ENCODE results near the gene SCRG1.

Gene SCRG1

DNA sequence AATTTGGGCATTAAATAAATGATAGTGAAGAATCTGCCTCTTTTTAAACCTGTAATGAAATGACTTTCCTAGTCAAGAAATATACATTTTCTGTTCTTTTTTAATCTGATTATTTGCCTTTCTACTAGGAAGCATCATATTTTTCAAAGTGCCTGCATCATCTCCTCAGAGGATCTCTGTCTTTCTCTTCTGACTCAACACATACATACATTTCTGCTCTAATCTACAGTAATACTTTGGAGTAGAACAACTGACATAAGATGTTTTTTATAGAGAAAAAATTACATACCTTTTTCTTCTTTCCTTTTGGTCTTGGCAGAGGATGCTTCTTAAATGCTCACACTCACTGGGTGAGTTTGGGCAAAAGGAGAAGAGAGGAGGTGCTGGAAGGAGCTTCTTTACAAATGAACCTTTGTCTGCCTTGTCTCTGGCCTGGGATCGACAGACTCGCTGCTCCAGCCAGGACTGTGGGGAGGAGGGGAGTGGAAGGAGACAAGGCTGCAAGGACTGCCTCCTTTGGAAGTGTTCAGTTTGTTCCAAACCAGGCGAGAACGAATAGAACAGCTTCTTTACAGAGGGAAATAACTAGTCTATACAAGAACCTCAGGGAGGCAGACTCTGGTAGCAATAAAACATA, at the start of gene SCRG1:
Gene SCRG1, minus strand, starts transcription at position 338 of the 637 bp plus-strand sequence. CDS start 7,702 bp downstream, outside the sequence.
- Mint-ChIP-seq H3K4me3 (no peak within 1 kb of the TSS), H3K4me1 (no peaks in the 10 kb centered on the region), H3K36me3 (peaks cover 8% of the 10 kb centered on the region), H3K27me3 (peaks cover 17% of the 10 kb centered on the region), H3K9me3 (peaks cover 3% of the 10 kb centered on the region), H3K27ac (no peak within 1 kb of the TSS)
- no peak for ATAC-seq

GRCh38 chr4:173448103-173448502, 49.2 kb upstream of the SCRG1 start:
- Mint-ChIP-seq H3K4me1 (no peaks in the 10 kb centered on the region), H3K36me3 (no peaks in the 10 kb centered on the region), H3K27ac (no peak overlapping the region), H3K27me3 (no peaks in the 10 kb centered on the region), H3K9me3 (no peaks in the 10 kb centered on the region), H3K4me3 (no peak overlapping the region)
- ATAC-seq = no peak

GRCh38 chr4:173446416-173446815, 47.5 kb upstream of the SCRG1 start:
- no peak for ATAC-seq
- no peaks in the 10 kb centered on the region for H3K27me3 Mint-ChIP-seq
- H3K4me1 Mint-ChIP-seq = no peaks in the 10 kb centered on the region
- no peaks in the 10 kb centered on the region for H3K36me3 Mint-ChIP-seq
- no peaks in the 10 kb centered on the region for H3K9me3 Mint-ChIP-seq
- H3K27ac Mint-ChIP-seq = no peak overlapping the region
- H3K4me3 Mint-ChIP-seq = no peak overlapping the region

DNA sequence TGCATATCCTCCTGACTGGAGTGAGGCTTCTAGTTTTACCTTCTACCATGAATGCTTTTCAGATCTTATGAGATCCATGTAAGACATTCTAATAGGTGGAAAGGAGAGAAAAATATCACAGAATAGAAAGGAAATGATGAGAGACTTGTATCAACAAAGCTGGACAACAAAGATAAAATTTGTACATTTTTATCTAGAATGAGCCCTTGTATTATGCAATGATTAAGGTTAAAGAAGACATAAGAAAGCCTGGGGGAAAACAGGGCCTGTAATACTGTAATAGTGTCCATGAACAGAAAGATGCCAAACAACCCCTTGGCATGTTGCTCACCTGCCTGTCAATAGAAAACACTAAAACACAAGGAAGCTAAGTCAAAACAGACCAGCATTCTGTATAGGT, 44.2 kb upstream of the SCRG1 start:
- no peak overlapping the region for H3K27ac Mint-ChIP-seq
- H3K36me3 Mint-ChIP-seq = no peaks in the 10 kb centered on the region
- H3K27me3 Mint-ChIP-seq = no peaks in the 10 kb centered on the region
- H3K9me3 Mint-ChIP-seq = no peaks in the 10 kb centered on the region
- no peak overlapping the region for H3K4me3 Mint-ChIP-seq
- no peak for ATAC-seq
- H3K4me1 Mint-ChIP-seq = no peaks in the 10 kb centered on the region

GRCh38 chr4:173442223-173442932, 43.5 kb upstream of the SCRG1 start:
- Mint-ChIP-seq H3K9me3 (no peaks in the 10 kb centered on the region), H3K27me3 (no peaks in the 10 kb centered on the region), H3K27ac (no peak overlapping the region), H3K36me3 (no peaks in the 10 kb centered on the region), H3K4me1 (no peaks in the 10 kb centered on the region), H3K4me3 (no peak overlapping the region)
- ATAC-seq = no peak

DNA sequence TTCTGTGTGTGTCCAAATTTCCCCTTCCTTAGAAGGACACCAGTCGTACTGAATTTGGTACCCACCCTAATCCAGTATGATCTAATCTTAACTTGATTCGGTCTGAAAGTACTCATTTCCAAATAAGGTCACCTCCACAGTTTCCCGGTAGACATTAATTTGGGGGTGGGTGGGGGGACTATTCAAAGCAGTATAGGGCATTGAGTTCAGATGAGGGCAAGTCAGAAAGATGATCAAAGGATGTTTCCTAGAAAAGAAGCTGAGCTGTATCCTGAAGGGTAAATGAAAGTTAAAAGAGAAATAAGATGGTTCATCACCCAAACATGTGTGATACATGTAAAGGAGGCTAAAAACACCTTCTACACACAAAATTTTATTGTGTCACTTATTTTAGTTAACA, 42.0 kb upstream of the SCRG1 start:
- no peaks in the 10 kb centered on the region for H3K9me3 Mint-ChIP-seq
- no peak for ATAC-seq
- H3K4me1 Mint-ChIP-seq = no peaks in the 10 kb centered on the region
- no peaks in the 10 kb centered on the region for H3K36me3 Mint-ChIP-seq
- H3K27me3 Mint-ChIP-seq = no peaks in the 10 kb centered on the region
- no peak overlapping the region for H3K4me3 Mint-ChIP-seq
- H3K27ac Mint-ChIP-seq = no peak overlapping the region

DNA sequence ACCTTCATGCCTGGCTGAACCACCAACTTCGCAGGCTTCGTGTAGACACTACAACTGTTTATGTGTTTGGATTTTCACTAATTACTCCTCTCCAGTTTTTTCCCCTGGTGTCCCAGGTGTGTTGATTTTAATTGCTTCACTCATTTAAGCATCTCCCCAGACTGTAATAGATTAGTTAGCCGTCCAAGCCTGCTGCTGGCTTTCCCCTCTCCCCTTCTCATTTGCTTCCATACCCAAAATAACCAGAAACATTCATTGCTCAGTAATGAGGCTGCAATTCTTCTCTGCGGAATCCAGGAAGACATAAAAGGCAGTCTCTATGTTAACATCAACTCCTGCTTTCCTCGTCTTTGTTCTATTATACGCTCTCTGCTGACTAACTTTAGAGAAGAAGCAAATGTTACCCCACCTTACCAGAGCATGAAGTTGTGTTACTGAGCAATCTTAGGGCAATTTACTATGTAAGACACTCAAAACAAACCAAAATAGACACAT, 37.9 kb upstream of the SCRG1 start:
- H3K27ac Mint-ChIP-seq = no peak overlapping the region
- H3K4me1 Mint-ChIP-seq = peaks cover 6% of the 10 kb centered on the region
- peaks cover 4% of the 10 kb centered on the region for H3K9me3 Mint-ChIP-seq
- no peak for ATAC-seq
- H3K27me3 Mint-ChIP-seq = no peaks in the 10 kb centered on the region
- no peaks in the 10 kb centered on the region for H3K36me3 Mint-ChIP-seq
- no peak overlapping the region for H3K4me3 Mint-ChIP-seq

- Mint-ChIP-seq H3K9me3 (peaks cover 4% of the 10 kb centered on the region), H3K36me3 (no peaks in the 10 kb centered on the region), H3K27me3 (no peaks in the 10 kb centered on the region), H3K27ac (no peak overlapping the region), H3K4me1 (peaks cover 6% of the 10 kb centered on the region), H3K4me3 (no peak overlapping the region)
- no peak for ATAC-seq
Measured at GRCh38 chr4:173436149-173436579, 37.2 kb upstream of the SCRG1 start.

DNA sequence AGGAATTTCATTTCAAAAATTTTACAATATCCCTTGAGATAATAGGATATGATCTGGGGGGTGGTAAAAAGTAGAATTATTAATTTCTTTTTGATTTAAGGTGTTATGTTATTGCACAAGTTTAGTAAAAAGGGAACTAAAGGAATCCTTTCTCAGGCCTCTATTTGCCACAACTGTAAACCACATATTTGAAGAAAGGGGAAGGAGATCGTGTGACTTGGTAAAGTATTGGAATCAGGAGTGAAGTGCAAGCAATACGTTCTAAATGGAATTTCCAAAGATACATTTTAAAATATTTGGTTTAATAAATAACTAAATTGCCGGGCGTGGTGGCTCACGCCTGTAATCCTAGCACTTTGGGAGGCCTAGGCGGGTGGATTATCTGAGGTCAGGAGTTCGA, 35.3 kb upstream of the SCRG1 start:
- Mint-ChIP-seq H3K36me3 (no peaks in the 10 kb centered on the region), H3K4me1 (peaks cover 6% of the 10 kb centered on the region), H3K27ac (no peak overlapping the region), H3K4me3 (no peak overlapping the region), H3K9me3 (peaks cover 4% of the 10 kb centered on the region), H3K27me3 (no peaks in the 10 kb centered on the region)
- no peak for ATAC-seq

DNA sequence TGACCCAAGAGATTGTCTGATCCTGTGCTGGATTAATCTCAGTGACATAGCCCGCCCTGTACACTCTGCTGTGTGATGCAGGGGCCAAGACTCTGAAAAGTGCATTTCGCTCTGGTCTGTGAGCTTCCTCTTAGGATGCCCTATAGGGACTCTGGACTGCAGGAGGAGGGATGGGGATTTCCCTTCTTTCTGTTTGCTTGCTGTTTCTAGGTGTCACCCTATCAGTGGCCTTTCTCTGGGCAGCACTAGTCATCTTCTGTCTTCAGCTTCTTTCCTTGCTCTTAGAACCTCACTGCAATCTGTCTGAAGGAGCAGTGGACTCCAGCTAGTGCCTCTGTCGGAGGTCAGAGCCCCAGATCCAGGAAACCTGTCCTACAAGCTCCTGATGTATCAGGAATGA, 34.5 kb upstream of the SCRG1 start:
- ATAC-seq = peak; percentile 27
- Mint-ChIP-seq H3K9me3 (peaks cover 4% of the 10 kb centered on the region), H3K27me3 (no peaks in the 10 kb centered on the region), H3K4me1 (peaks cover 6% of the 10 kb centered on the region), H3K36me3 (no peaks in the 10 kb centered on the region), H3K4me3 (no peak overlapping the region), H3K27ac (no peak overlapping the region)

DNA sequence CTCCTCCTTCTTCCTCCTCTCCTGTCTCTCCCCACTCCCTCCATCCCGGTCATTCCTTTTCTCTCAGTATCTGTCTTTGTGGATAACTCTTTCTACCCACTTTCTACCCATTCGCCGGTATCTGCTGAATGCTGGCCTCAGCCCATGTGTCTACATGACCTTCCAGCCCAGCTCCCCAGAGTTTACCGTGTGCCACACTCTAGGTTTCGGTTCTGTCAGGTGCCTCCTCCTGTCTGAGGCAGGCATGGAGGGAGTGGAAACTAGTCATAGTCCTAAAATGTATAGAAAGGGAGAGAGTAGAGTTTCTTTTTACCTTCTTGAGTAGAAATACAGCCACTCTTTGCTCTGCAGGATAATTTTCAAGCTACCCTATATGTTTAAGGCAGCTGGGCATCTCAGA, 33.5 kb upstream of the SCRG1 start:
- peaks cover 4% of the 10 kb centered on the region for H3K9me3 Mint-ChIP-seq
- H3K27ac Mint-ChIP-seq = no peak overlapping the region
- no peak overlapping the region for H3K4me3 Mint-ChIP-seq
- peaks cover 6% of the 10 kb centered on the region for H3K4me1 Mint-ChIP-seq
- no peaks in the 10 kb centered on the region for H3K36me3 Mint-ChIP-seq
- H3K27me3 Mint-ChIP-seq = no peaks in the 10 kb centered on the region
- ATAC-seq = peak; percentile 58

DNA sequence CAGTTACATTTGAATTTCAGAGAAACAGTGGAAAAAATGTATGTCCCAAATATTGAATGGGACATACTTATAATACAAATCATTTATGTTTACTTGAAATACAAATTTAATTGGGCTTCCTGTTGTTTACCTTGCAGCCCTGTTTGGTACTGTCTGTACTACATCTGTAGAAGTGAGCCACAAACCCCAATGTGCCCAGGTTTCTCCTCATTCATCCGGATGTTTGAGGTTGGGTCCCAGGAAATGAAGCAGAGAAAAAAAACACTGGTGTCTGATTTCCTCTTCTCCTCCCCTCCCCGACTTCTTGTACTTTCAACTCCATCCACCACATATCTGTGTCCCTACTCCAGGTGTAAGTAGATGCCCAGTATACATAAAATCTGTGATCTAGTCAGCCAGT, 27.1 kb upstream of the SCRG1 start:
- ATAC-seq = no peak
- Mint-ChIP-seq H3K4me3 (no peak overlapping the region), H3K36me3 (no peaks in the 10 kb centered on the region), H3K9me3 (no peaks in the 10 kb centered on the region), H3K27ac (no peak overlapping the region), H3K27me3 (no peaks in the 10 kb centered on the region), H3K4me1 (no peaks in the 10 kb centered on the region)

DNA sequence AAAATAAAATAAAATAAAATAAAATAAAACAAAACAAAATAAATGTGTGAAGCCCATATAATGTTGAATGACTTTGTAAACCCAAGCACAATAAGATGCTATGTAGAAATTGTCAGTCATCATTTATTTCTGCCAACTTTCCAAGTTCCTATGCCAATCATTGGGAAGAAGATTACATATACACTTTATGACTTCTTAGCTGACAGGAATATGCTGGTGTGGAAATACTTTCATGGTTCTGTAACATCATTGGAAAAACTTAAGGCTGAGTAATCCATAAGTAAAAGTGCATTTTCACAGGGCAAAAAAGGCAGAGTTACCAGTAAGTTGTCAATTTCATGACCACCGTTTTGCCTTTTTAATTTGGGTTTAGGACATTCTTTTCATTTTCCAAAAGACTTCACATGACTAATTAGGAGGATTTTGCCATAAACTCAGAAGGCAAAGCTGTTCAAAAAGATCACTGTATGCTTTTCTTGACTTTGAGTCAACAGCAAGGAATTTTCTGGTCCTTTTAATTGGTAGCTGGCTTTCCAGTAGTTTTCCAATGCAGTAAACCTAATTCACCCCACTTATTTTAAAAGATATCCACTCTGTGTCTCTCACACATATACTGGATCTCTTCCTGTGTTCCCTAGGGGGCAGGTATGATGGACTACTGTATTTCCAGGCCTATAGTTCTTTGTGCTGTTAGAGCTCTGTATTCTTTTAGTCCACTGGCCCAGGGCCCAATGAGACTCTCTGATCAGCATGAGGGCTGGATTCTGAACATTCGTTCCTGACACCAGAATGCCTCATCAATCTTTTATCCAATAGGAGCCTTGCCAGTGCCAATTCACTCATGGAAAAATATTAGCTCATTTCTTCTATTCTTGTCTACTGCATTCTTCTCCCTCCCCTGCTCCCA, 26.2 kb upstream of the SCRG1 start:
- no peak overlapping the region for H3K27ac Mint-ChIP-seq
- H3K4me3 Mint-ChIP-seq = no peak overlapping the region
- no peaks in the 10 kb centered on the region for H3K36me3 Mint-ChIP-seq
- H3K4me1 Mint-ChIP-seq = no peaks in the 10 kb centered on the region
- H3K27me3 Mint-ChIP-seq = no peaks in the 10 kb centered on the region
- no peak for ATAC-seq
- no peaks in the 10 kb centered on the region for H3K9me3 Mint-ChIP-seq

DNA sequence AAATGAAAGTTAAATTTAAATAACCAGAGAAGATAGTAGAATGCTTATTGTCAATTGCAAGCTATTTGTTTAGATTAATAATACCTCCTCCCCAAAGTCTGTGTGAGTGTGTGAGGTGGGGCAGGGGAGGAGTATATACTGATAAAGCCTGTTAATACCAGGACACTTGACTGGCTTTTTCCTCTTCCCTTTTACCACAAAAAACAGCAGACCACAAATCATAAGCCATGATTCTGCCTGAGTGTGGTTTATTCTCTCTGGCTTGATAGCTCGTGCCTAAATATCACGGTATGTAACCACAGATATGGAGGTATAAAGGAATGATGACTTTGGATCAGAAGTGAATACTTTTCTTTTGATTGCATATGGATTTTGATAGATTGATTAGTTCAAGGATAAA, 21.9 kb upstream of the SCRG1 start:
- H3K4me1 Mint-ChIP-seq = no peaks in the 10 kb centered on the region
- H3K27me3 Mint-ChIP-seq = no peaks in the 10 kb centered on the region
- no peaks in the 10 kb centered on the region for H3K9me3 Mint-ChIP-seq
- no peaks in the 10 kb centered on the region for H3K36me3 Mint-ChIP-seq
- ATAC-seq = no peak
- H3K4me3 Mint-ChIP-seq = no peak overlapping the region
- no peak overlapping the region for H3K27ac Mint-ChIP-seq

DNA sequence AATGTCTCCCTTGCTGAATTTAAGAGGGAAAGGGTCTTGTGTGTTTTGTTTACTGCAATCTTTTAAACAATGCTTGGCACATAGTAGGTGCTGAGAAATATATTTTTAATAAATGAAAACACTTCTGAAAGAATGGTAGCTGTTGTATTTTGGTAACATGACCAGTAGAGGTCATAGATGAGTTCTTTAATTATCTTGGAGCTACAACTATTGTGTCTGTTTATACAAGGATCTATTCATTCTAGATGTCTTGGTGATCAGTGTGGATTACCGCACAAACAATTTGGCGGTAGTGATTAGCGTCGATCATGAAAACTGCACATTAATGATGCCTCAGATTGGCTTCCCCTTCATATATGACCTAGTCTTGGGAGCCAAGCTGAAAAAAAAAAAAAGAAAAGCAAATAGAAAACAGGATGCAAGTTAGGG, 21.4 kb upstream of the SCRG1 start:
- no peaks in the 10 kb centered on the region for H3K36me3 Mint-ChIP-seq
- no peaks in the 10 kb centered on the region for H3K4me1 Mint-ChIP-seq
- H3K4me3 Mint-ChIP-seq = no peak overlapping the region
- no peak for ATAC-seq
- no peaks in the 10 kb centered on the region for H3K9me3 Mint-ChIP-seq
- no peaks in the 10 kb centered on the region for H3K27me3 Mint-ChIP-seq
- no peak overlapping the region for H3K27ac Mint-ChIP-seq

All from stimulated activated memory B cell treated with anti-CD40 and anti-IgM and Interleukin-4, amounts not matched to agents 10 μg/mL and 1 μg/mL and 100 μg/mL, for 72 hours (primary cell).